GM12874 (cell line): ENCODE measurements around the gene SLC35F4.

Source experiments
- CTCF ChIP-seq: IDR thresholded peaks from 2 replicates; pipeline ENCODE4 v1.5.1; 2011; ENCODE audit warnings: low read depth, mild to moderate bottlenecking, control low read depth, low read length, moderate library complexity; ENCODE audit not compliant: insufficient read depth

SLC35F4 gene

GRCh38 chr14:57574617-57575288, 291.1 kb downstream of the SLC35F4 start:
- 0 out of 2 replicates have a peak, but pooled peaks have one; percentile 18 for TF ChIP-seq CTCF

- TF ChIP-seq CTCF, result no peak
These were observed 292.7 kb downstream of the SLC35F4 start for GRCh38 chr14:57573173-57573572.

- TF ChIP-seq CTCF, result no peak
These were observed 297.3 kb downstream of the SLC35F4 start for GRCh38 chr14:57568554-57568953.

GRCh38 chr14:57567220-57567619, 298.7 kb downstream of the SLC35F4 start:
- TF ChIP-seq CTCF, result no peak

- TF ChIP-seq CTCF, result no peak
These were observed 305.2 kb downstream of the SLC35F4 start for GRCh38 chr14:57560681-57561080.

GRCh38 chr14:57559576-57559975, 306.3 kb downstream of the SLC35F4 start:
- TF ChIP-seq CTCF, result no peak

- no peak for TF ChIP-seq CTCF
These were observed 316.0 kb downstream of the SLC35F4 start for GRCh38 chr14:57549765-57550420.
